Stimulated activated naive CD8-positive, alpha-beta T cell treated with anti-CD3 and anti-CD28 coated beads, Interleukin-15, Interleukin-2, amounts not matched to agents 100 ng/mL and 50 ng/mL, for 24 hours (primary cell): ENCODE measurements around the gene DCAKD.

Experiments used
- H3K27ac Mint-ChIP-seq: one replicate; pipeline ENCODE4 v1.8.0; 2021; ENCODE audit warnings: mild to moderate bottlenecking, mixed read lengths
- H3K27me3 Mint-ChIP-seq: one replicate; pipeline ENCODE4 v1.8.0; 2021; ENCODE audit warnings: mixed read lengths
- H3K36me3 Mint-ChIP-seq: one replicate; pipeline ENCODE4 v1.8.0; 2021; ENCODE audit warnings: low read depth, mixed read lengths
- H3K4me1 Mint-ChIP-seq: one replicate; pipeline ENCODE4 v1.8.0; 2021; ENCODE audit warnings: low read depth, mixed read lengths
- H3K4me3 Mint-ChIP-seq: one replicate; pipeline ENCODE4 v1.8.0; 2021; ENCODE audit warnings: mild to moderate bottlenecking, mixed read lengths
- H3K9me3 Mint-ChIP-seq: one replicate; pipeline ENCODE4 v1.8.0; 2021; ENCODE audit warnings: mixed read lengths

The DCAKD gene

GRCh38 chr17:45051060-45051719, at the start of gene DCAKD:
Gene DCAKD, minus strand, starts transcription at chr17:45051632. Its CDS starts 16,747 bp downstream, at chr17:45034885.
- Mint-ChIP-seq H3K27ac (peak within 1 kb of the TSS; percentile 96), H3K4me1 (peaks cover 65% of the 10 kb centered on the region), H3K27me3 (no peaks in the 10 kb centered on the region), H3K9me3 (no peaks in the 10 kb centered on the region), H3K36me3 (peaks cover 26% of the 10 kb centered on the region), H3K4me3 (peak within 1 kb of the TSS; percentile 92)

- H3K9me3 Mint-ChIP-seq: no peaks in the 10 kb centered on the region
- peaks cover 67% of the 10 kb centered on the region for H3K36me3 Mint-ChIP-seq
- H3K4me1 Mint-ChIP-seq: no peaks in the 10 kb centered on the region
- H3K27me3 Mint-ChIP-seq: no peaks in the 10 kb centered on the region
- H3K4me3 Mint-ChIP-seq: no peak overlapping the region
- no peak overlapping the region for H3K27ac Mint-ChIP-seq
These were observed 47.6 kb upstream of the DCAKD start for GRCh38 chr17:45098869-45099616.

GRCh38 chr17:45098081-45098868, 46.8 kb upstream of the DCAKD start:
- no peak overlapping the region for H3K27ac Mint-ChIP-seq
- H3K27me3 Mint-ChIP-seq: no peaks in the 10 kb centered on the region
- H3K36me3 Mint-ChIP-seq: peaks cover 68% of the 10 kb centered on the region

GRCh38 chr17:45096926-45097325, 45.5 kb upstream of the DCAKD start:
- Mint-ChIP-seq H3K4me1 (no peaks in the 10 kb centered on the region), H3K36me3 (peaks cover 68% of the 10 kb centered on the region), H3K9me3 (no peaks in the 10 kb centered on the region), H3K27me3 (no peaks in the 10 kb centered on the region), H3K27ac (no peak overlapping the region), H3K4me3 (no peak overlapping the region)

More at GRCh38 chr17:45098081-45098868, 46.8 kb upstream of the DCAKD start:
- no peaks in the 10 kb centered on the region for H3K9me3 Mint-ChIP-seq
- no peak overlapping the region for H3K4me3 Mint-ChIP-seq
- no peaks in the 10 kb centered on the region for H3K4me1 Mint-ChIP-seq

GRCh38 chr17:45096141-45096540, 44.7 kb upstream of the DCAKD start:
- Mint-ChIP-seq H3K27me3 (no peaks in the 10 kb centered on the region), H3K4me3 (no peak overlapping the region), H3K9me3 (no peaks in the 10 kb centered on the region), H3K27ac (no peak overlapping the region), H3K4me1 (no peaks in the 10 kb centered on the region), H3K36me3 (peaks cover 70% of the 10 kb centered on the region)

- Mint-ChIP-seq H3K9me3 (no peaks in the 10 kb centered on the region), H3K36me3 (peaks cover 69% of the 10 kb centered on the region), H3K27me3 (no peaks in the 10 kb centered on the region), H3K4me3 (no peak overlapping the region), H3K4me1 (no peaks in the 10 kb centered on the region), H3K27ac (no peak overlapping the region)
These were observed 42.1 kb upstream of the DCAKD start for GRCh38 chr17:45093444-45094110.

GRCh38 chr17:45092911-45093430, 41.5 kb upstream of the DCAKD start:
- Mint-ChIP-seq H3K4me1 (no peaks in the 10 kb centered on the region), H3K27me3 (no peaks in the 10 kb centered on the region), H3K9me3 (no peaks in the 10 kb centered on the region), H3K4me3 (no peak overlapping the region), H3K36me3 (peaks cover 69% of the 10 kb centered on the region), H3K27ac (no peak overlapping the region)

- Mint-ChIP-seq H3K9me3 (no peaks in the 10 kb centered on the region), H3K4me3 (no peak overlapping the region), H3K4me1 (no peaks in the 10 kb centered on the region), H3K36me3 (peaks cover 70% of the 10 kb centered on the region), H3K27ac (peak overlapping the region; percentile 7), H3K27me3 (no peaks in the 10 kb centered on the region)
These were observed 40.5 kb upstream of the DCAKD start for GRCh38 chr17:45091778-45092425.

- Mint-ChIP-seq H3K9me3 (no peaks in the 10 kb centered on the region), H3K27me3 (no peaks in the 10 kb centered on the region), H3K36me3 (peaks cover 67% of the 10 kb centered on the region), H3K27ac (no peak overlapping the region), H3K4me3 (no peak overlapping the region), H3K4me1 (no peaks in the 10 kb centered on the region)
These were observed 39.3 kb upstream of the DCAKD start for GRCh38 chr17:45090711-45091110.

GRCh38 chr17:45088741-45089140, 37.3 kb upstream of the DCAKD start:
- no peaks in the 10 kb centered on the region for H3K9me3 Mint-ChIP-seq
- H3K36me3 Mint-ChIP-seq: peaks cover 66% of the 10 kb centered on the region
- H3K4me1 Mint-ChIP-seq: no peaks in the 10 kb centered on the region
- no peak overlapping the region for H3K4me3 Mint-ChIP-seq
- H3K27ac Mint-ChIP-seq: no peak overlapping the region
- no peaks in the 10 kb centered on the region for H3K27me3 Mint-ChIP-seq

GRCh38 chr17:45087978-45088377, 36.5 kb upstream of the DCAKD start:
- Mint-ChIP-seq H3K36me3 (peaks cover 67% of the 10 kb centered on the region), H3K27me3 (no peaks in the 10 kb centered on the region), H3K27ac (no peak overlapping the region), H3K9me3 (no peaks in the 10 kb centered on the region), H3K4me1 (no peaks in the 10 kb centered on the region), H3K4me3 (no peak overlapping the region)

- H3K4me3 Mint-ChIP-seq: no peak overlapping the region
- H3K27ac Mint-ChIP-seq: no peak overlapping the region
- H3K36me3 Mint-ChIP-seq: peaks cover 63% of the 10 kb centered on the region
- H3K27me3 Mint-ChIP-seq: no peaks in the 10 kb centered on the region
- no peaks in the 10 kb centered on the region for H3K9me3 Mint-ChIP-seq
- H3K4me1 Mint-ChIP-seq: no peaks in the 10 kb centered on the region
These were observed 36.1 kb upstream of the DCAKD start for GRCh38 chr17:45087504-45087975.

GRCh38 chr17:45086865-45087503, 35.6 kb upstream of the DCAKD start:
- Mint-ChIP-seq H3K27me3 (no peaks in the 10 kb centered on the region), H3K4me1 (no peaks in the 10 kb centered on the region), H3K4me3 (no peak overlapping the region), H3K9me3 (no peaks in the 10 kb centered on the region), H3K27ac (no peak overlapping the region), H3K36me3 (peaks cover 59% of the 10 kb centered on the region)

GRCh38 chr17:45086391-45086790, 35.0 kb upstream of the DCAKD start:
- Mint-ChIP-seq H3K27ac (no peak overlapping the region), H3K4me1 (no peaks in the 10 kb centered on the region), H3K4me3 (no peak overlapping the region), H3K27me3 (no peaks in the 10 kb centered on the region), H3K9me3 (no peaks in the 10 kb centered on the region), H3K36me3 (peaks cover 60% of the 10 kb centered on the region)
